ENCODE measurements around the gene DSTN.

- TF ChIP-seq, protein P1, sequence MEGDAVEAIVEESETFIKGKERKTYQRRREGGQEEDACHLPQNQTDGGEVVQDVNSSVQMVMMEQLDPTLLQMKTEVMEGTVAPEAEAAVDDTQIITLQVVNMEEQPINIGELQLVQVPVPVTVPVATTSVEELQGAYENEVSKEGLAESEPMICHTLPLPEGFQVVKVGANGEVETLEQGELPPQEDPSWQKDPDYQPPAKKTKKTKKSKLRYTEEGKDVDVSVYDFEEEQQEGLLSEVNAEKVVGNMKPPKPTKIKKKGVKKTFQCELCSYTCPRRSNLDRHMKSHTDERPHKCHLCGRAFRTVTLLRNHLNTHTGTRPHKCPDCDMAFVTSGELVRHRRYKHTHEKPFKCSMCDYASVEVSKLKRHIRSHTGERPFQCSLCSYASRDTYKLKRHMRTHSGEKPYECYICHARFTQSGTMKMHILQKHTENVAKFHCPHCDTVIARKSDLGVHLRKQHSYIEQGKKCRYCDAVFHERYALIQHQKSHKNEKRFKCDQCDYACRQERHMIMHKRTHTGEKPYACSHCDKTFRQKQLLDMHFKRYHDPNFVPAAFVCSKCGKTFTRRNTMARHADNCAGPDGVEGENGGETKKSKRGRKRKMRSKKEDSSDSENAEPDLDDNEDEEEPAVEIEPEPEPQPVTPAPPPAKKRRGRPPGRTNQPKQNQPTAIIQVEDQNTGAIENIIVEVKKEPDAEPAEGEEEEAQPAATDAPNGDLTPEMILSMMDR (IDR thresholded peaks at IDR 0.05 in 4 of 5, conservative IDR thresholded peaks at IDR 0.05 in 1 of 5), result no peak
- TF ChIP-seq POLR2A (IDR thresholded peaks at IDR 0.05), result no peak
These were observed 82.0 kb downstream of the DSTN start for GRCh38 chr20:17651760-17652388.
